Measurements from ENCODE around the gene INAFM2.
A peak's percentile ranks its signal among the peaks of the same experiment; 100 is the strongest.

INAFM2 gene

DNA sequence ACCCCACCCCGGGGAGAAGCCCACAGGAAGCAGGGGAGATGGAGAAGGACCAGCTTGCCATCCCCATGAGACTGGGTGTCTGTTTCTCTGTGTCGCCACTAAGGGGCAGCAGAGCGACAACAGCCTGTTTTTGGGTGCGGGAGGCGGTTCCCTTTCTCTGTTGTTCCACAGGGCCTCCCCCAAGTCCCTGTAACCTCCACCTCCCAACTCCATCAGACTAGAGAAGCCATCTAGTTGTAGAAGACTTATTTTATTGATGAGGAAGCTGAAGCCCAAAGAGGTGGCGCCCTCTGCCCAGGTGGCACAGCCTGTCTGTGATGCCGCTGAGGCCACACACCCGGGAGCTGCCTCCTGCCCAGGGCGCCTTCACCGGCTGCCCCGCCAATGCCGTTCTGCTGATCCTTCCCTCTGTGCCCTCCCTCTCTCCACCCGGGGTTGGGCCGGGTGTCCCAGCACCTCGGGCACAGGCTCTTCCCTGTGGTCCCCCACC is 21.2 kb downstream of the INAFM2 start:
- peak; percentile 73 for DNase-seq (ENCODE audit: low spot score)

DNA sequence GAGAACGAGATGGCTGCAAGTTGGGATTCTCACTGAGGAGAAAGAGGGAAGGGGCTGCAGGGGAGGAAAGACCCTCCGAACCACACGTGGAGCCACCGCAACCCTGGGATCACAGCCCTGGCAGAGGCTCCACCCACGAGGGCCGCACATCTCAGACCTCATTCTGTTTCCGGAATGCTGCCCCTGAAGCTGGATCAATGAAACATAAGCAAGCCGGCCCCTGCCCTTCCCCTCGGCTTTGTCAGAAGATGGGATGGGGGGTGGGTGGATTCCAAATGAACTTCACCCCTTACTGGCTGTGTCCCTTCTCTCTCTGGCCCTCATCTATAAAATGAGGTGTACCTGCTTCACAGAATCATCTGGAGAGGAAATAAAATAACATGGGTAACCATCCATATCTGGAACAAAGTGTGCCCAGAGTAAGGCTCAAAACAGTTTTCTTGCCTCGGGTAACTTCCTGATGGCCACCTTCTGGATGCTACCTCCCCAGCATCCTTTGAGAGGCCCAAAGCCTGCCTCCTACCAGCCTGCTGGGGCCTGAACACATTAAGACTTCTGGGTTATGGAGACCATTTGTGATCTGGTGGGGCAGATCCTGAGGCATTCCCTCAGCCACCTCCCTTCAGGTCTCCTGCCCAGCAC is 21.9 kb downstream of the INAFM2 start:
- no peak for DNase-seq (ENCODE audit: low spot score)

DNA sequence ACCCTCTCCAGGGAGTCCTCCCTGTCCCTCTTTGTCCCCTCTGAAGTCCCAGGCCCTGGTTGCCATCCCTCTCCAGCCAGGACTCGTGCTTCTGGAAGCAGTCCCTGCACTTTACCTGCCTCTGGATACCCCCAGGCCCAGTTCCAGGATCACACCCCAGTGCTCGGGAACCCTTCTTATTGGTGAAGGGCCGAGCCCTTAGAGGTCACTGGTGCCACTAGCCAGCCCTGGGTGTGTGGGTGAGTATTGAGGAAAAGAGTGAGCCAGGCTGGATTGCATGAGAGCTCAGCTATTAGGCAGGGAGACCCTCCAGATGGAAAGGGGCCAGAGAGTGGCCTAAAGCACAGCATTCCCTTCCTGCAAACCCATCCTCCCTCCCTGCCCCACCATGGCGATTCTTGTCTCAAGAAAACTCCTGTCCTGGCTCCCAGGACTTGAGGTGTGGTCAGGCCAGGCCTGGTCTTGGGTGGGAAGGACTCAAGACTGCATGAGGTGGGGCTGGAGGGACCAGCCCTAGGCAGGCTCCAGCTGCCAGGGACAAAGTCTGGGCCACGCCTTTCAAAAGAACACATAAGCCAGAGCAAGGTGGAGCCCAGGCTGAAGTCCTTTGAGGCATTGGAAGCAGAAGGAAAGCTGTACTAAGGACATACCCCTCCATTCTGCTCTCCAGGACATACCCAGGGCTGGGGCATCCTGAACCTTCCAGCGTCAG is 22.5 kb downstream of the INAFM2 start:
- DNase-seq (ENCODE audit: low spot score) = no peak

DNA sequence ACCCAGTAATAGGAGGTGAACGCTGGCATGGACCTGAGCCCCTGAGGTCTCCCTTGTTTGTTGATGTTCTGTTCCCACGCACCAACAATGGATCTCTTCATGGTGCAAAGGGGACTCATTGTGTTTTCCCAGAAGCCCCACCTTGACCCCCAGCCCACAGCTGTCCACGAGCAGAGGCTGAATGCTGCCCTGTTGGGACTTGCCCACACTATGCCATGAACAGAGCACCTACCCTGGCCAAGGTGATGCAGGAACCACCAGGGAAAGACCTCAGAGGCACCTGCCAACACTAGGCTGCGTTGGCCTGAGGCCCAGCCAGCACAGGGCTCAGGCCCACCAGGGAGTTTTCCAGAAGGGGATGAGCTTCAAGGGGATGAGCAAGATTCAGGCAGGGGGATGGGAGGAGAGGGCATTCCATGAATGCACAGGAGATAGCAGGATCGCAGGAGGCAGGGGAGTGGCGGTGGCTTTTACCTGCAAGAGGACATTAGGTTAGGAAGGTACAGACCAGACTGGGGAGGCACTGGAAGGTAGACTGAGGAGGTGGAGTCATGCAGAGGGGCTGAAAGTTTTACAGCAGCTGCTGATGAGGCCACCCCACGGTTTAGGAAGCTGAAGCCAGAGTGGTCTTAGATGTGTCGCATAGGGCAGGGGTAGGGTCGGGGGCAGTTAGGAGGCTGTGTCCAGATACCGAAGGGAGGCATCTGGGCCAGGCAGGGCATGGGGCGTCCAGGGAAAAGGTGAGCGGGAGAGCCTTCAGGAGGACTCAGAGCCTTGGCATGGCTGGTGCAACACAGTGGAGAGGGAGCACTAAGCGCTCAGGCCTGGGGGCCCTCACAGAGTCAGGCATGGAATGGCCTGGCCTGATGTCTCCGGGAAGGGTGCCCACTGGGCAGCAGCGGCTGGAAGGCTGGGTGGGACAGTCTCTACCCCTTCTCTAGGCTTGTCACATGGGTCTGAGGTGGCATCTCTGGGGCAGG is 23.4 kb downstream of the INAFM2 start:
- DNase-seq (ENCODE audit: low spot score) = no peak

DNA sequence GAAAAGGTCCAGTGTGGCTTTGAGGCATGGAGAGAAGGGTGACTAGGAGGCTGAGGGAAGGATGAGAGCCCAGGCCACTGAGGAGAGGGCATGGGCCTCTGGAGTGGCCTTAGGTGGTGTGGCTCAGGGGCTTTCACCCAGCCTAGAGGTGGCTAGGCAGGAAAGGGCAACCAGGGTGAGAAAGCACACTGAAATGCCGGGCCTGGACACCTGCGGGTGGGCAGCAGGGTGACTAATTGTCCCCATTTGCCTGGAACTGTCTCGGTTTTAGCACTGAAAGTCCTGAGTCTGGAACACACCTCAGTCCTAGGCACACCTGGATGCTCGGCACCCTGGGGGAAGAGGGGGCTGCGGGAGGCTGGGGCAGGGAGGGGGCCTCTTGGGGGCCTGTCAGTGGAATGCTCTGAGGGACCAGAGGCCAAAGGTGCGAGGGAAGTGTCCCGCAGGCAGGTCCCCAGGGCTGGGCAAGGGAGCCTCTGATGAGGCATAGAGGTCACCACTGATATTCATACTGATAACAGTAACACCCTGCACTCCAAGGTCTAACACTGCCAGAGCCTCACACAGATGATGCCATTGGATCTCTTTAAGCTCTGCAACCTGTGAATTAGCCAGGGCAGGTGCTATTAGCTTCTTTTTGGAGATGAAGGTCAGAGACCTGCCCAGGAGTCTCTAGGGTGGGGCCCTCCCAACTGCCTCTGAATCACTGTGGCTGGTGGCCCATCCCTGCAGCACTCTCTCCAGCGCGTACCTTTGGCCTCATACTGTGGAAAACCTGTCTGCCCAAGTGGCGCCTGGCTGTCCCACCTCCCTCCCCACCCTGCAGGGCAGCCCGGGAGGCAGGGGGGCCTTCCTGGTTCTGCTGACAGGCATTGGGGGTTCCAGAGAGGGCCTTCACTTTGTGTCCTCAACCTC is 24.3 kb downstream of the INAFM2 start:
- no peak for DNase-seq (ENCODE audit: low spot score)

DNA sequence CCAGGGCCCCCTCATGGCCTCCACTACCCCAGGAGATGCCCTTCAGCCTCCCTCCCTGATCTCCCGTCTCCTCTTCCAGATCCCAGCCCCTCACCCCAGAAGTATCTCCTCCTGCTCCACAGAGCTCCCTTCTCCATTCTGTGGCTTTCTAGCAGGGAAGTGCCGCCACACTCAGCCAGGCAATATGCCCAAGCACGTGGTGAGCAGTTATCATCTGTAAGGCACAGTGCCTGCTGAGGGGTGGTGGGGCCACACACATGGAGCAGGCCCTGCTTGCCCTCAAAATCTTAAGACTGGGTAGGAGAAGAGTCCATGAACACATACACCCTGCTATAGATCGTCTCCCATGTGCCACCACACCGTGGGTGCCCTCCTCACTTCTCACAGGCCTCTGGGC is 25.0 kb downstream of the INAFM2 start:
- no peak for DNase-seq (ENCODE audit: low spot score)

DNA sequence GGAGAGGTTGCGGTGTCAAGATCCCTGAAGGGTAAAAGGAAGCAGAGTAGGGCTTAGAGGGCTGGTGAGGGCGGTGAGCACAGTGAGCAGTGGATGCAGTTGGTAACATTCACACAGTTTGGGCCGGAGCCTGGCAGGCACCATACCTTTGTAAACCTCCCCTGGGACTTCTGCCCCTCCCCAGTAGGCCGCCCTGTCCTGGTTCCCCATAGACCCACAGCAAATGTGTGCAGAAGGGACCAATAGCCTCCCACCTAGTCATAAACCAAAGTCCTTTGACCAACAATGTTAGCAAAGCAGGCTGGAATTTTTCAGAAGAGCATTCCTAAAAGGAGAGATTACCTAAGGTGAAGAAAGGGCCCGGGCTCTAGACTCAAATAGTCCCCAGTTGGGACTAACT is 25.7 kb downstream of the INAFM2 start:
- no peak for DNase-seq (ENCODE audit: low spot score)

DNA sequence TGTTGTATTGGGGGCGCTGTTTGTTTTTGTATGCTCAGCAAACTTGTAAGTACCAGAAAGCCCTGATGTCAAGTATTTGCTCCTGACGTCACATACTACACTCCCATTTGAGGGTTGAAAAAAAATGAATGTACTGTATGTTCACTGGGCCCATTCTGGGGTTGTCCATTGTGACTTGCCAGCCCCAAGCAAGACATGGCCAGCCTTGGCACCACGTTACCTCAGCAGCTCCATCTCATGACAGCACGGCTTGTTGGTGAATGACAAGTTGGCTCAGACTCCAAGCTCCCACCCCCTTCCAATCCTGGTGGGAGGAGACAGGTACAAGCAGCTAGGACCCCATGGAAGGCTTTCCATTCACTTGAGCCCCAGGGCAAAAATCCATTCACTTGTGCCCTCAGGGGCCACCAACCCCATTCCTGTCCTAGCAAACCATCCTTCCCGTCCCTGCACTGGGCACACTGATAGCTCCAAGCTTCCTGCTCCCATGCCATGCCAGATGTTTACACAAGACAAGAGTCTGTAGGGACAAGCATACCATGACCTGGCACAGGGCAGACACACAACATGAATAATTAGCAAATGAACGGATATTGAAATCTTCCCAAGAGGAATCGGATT is 28.9 kb downstream of the INAFM2 start:
- no peak for DNase-seq (ENCODE audit: low spot score)

DNA sequence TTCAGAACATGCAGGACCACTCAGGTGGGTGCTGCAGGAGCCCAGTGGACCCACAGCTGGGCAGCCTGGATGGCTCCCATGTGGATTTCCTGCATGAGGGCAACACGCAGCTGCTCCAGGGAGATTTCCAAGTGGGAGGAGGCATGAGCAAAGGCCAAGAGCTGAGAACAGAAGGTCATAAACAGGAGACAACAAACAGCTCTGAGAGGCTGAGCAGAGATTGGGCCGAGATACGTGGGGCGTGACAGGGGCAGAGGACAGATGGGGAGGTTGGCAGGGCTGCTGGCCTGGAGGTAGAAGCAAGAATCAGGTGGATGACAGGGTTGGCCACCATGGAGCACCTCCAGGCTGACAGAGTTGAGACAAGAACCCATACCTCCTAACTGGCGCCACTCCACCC is 30.2 kb downstream of the INAFM2 start:
- no peak for DNase-seq (ENCODE audit: low spot score)

DNA sequence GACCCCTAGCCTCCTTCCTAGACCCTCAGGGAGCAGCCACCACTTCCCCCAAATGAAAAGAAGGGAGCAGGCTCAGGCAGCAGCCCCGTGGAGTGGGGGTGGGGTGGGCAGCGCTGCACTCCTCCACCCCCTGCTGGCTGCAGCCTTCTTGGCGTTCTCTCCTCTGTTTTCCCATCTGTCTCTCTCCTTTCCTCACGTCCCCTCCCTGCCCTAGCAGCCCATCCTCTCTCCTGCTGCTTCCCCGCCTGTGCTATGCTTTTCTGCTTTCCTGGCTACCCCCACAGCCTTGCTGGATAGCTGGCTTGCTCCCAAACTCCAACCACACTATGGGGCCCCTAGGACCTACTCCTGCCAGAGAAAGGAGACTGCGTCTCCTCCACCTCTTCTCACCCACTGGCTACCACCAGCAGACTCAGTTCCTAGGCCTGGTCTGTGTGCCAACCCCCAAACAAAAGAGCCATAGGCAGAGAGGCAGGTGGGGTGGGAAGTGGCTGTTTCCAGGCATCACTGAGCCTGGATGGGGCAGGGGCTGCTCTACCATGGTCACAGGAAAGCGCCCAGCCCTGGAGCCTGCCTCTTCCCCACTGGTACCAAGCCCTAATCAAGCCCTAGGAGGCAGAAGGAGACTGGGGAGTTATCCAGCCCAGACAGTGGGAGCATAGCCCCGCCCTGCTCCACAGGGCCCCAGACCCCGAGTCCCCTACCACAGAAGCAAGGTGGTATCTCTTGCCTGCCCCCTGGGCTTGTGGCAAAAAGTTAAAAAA is 31.1 kb downstream of the INAFM2 start:
- no peak for DNase-seq (ENCODE audit: low spot score)

DNA sequence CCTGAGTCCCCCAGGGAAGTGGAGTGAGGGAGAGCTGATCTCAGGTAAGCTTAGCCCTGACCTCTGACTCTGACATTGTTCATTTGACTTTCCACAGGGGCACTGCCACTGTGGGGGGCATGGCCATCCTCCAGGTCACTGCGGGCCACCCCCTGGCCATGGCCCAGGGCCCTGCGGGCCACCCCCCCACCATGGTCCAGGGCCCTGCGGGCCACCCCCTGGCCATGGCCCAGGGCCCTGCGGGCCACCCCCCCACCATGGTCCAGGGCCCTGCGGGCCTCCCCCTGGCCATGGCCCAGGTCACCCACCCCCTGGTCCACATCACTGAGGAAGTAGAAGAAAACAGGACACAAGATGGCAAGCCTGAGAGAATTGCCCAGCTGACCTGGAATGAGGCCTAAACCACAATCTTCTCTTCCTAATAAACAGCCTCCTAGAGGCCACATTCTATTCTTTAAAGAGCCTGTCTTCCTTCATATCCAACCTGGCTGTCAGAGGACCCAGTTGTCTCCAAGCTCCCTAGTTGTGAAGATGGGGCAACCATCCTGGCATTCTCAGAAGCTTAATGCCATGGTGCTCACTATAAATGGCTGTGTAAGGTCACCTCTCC is 32.6 kb downstream of the INAFM2 start:
- DNase-seq (ENCODE audit: low spot score) = no peak

DNA sequence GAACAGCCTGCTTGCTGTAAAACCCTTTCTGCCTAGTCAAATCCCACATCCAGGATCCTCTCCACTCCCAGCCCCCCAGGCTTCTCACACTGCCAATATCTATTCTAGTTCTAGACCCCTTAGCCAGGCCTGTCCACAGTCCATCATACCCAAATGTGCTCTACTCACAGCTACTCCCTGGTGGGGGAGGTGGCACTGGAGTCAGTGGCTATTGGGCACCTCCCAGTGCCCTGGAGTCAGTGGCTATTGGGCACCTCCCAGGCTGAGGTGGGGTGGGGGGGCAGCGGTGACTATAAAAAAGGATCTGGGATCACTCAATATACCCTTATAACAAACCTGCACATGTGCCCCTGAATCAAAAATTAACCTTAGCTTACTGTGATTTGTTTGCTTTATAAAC is 33.8 kb downstream of the INAFM2 start:
- no peak for DNase-seq (ENCODE audit: low spot score)

DNA sequence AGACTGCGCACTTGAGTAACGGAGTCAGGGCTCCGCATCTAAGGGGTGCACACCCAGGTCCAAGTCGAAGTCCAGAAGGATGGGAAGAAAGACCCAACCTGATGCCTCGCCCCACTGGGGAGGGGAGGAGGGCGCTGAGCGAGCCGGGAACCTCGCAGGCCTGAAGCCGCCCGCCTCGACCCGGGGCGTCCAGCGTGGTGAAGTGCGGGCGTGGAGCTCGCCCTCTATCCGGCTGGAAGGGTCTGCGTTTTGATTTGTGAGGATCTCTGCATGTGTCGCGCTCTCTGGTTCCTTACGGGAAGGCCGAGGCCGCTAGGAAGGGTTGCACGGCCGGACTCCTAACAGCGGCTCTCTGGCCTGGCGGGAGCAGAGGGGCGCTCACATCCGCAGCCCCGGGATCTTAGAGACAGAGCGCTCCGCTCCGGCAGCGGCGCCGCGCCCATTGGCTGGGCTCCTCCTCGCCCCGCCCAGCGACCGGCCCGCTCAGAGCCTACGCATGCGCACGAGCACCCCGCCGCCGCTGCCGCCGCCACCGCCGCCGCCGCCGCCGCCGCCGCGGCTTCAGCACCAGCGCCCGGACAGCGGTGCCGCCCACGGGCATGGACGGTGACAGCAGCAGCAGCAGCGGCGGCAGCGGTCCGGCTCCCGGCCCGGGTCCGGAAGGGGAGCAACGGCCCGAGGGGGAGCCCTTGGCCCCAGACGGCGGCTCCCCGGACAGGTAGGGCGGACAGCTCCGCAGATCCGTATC is 34.4 kb downstream of the INAFM2 start, which contains the start of gene DISP2:
DISP2 (plus strand) TSS at position 497 of the 748 bp plus-strand sequence; CDS start at position 600, 103 bp downstream.
- DNase-seq (ENCODE audit: low spot score) = peak; percentile 89

DNA sequence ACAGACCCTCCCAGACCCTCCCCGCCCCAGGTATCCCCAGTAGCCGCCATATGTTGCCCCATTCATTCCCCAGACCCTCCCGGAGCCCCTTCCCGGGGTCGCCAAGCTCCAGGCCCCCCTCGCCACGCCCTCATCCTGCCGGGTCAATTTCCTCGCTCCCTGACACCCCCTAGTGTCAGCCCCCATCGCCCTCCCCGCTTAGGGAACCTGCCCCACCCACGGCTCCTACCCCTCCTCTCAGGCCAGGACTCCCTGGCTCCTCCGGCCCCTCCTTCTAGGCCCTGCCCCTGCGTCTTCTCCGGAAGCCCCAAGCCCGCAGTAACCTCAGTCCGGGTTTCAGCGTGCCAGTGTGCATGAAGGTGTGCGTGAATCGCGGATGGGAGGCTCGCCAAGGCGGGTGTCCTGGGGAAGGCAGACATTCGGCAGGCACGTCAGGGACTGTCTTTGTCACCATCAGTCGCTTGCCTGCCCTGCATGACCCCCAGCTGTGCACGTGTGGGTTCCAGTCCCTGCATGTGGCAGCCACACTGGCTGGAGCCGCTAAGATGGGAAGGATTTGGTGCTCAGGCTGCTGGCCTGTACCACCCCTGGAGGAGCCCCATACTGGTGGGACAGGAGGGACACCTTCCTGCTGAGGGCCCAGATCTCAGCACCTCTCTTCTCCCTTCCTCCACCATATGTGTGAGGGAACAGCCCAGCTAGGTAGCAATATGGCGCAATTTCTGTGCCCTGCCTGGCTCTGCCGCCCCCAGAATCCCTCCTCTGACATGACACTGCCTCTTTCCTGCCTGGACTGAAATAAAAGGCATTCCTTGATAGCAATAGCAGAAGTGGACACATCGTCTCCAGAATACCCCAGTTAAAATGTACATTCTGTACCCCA is 35.2 kb downstream of the INAFM2 start:
- DNase-seq (ENCODE audit: low spot score) = peak; percentile 11

DNA sequence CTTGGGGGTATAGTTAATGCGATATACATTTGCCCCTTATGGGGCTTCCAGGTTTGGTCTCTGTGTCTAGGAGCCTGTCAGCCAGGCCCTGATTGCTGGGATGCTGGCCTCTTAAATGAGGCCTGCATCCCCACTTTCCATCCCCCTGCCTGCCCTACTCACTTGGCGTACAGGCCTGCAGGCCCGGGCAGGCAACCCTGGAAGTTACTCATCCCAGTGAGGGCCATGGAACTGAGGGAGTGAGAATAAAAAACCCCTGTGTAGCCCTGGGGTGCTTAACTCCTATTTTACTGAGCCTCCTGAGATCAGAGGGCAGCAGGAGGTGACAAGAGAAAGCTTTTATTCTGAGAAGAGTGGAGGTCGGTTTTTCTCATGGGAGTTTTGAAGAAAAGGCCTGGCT is 36.5 kb downstream of the INAFM2 start:
- DNase-seq (ENCODE audit: low spot score) = no peak

DNA sequence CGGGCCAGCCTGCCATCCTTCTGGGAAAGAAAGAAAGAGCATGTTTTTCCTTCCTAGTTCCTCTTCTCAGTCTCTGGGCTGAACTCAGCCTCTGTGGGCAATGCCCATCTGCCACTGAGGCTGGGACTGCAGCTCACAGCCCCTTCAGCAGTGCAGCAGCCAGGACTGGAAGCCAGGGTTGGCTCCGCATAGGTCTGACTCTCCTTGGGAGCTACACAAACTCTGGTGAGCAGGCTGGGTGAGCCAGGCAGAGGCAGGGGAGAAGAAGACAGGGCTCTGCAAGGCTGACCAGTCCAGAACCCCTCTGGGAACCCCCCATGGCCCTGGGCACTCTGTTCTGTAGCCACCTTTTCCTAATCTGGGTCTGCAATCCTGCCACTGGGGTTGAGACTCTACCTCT is 38.1 kb downstream of the INAFM2 start:
- DNase-seq (ENCODE audit: low spot score) = no peak

DNA sequence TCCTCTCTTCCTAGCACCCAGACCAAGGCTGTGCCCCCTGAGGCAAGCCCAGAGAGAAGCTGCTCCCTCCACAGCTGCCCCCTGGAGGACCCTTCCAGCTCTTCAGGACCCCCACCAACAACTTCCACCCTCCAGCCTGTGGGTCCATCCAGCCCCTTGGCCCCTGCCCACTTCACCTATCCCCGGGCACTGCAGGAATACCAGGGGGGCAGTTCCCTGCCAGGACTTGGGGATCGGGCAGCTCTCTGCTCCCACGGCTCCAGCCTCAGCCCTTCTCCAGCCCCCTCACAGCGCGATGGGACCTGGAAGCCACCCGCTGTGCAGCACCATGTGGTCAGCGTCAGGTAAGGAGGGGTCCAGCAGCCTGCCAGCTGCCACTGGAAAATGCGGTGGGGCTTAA is 40.1 kb downstream of the INAFM2 start:
- no peak for DNase-seq (ENCODE audit: low spot score)

DNA sequence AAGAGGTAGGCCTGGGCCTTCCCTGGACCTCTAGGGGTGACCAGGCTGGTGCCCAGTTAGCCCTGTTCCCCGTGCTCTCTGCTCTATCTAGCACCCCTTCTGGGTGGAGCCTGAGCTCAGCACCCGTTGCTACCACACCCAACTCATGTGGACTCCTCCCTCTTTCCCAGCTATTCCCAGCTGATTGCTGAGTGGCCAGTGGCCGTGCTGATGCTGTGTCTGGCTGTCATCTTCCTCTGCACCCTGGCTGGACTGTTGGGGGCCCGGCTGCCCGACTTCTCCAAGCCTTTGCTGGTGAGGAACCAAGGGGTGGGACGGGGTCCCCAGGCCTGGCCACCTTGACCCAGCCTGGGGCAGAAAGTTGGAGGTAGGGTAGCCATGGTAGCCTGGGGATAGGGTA is 40.8 kb downstream of the INAFM2 start:
- no peak for DNase-seq (ENCODE audit: low spot score)

Data from CD4-positive, alpha-beta T cell treated with Interleukin-15 for 4 hours (primary cell).